Measurements from ENCODE around the gene PRB2. TPM values are rescaled to one million over a fixed set of nuclear protein-coding genes. Genes with fewer than 3 reads are reported as not detected.

Gene PRB2
- total and polyA plus RNA-seq, 2 of the 4 experiments (the other 2 are of a cell fraction), result not detected

DNA sequence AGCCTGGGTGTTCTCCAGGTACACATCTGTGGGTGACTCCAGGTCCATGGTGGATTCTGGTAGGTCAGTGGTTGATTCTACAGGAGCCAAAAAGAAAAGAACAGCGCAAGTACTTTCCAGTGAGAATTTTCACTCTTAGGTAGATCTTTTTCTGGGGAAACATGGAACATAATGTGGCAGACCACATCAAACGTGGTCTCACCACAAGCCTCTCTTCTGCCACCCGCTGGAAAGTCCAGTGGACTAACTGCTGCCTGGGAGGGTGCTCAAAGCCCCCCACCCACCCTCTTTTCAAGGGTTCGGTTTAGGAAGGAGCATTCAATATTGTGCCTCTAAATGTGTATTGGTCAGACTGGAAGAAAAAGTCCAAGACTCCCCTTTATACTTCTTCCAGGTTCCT, 36.1 kb upstream of the PRB2 start:
- Histone ChIP-seq H3K56ac (ENCODE audit: extremely low read depth, insufficient read depth, low read length) (no peak overlapping the region), H3K9me1 (ENCODE audit: insufficient read depth, low read length) (no peaks in the 10 kb centered on the region), H3K23ac (ENCODE audit: low read depth, low read length) (no peak overlapping the region), H2AFZ (replicated peaks; ENCODE audit: low read length, poor library complexity) (no peak overlapping the region), H3K27ac (ENCODE audit: insufficient read depth, low read length) (no peak overlapping the region), H3K4me2 (ENCODE audit: low read depth, low read length) (no peak overlapping the region), H3K9me3 (ENCODE audit: control insufficient read depth, insufficient read depth, low read length) (peaks cover 2% of the 10 kb centered on the region; the same call in 1 of the 2 replicates), H2AK9ac (replicated peaks; ENCODE audit: low read depth, low read length, poor library complexity) (no peak overlapping the region), H2BK15ac (ENCODE audit: low read depth, low read length) (no peak overlapping the region), H3K27me3 (ENCODE audit: control insufficient read depth, insufficient read depth, low read length) (no peaks in the 10 kb centered on the region), H2BK5ac (ENCODE audit: low read depth, low read length, poor library complexity, severe bottlenecking) (no peak overlapping the region), H4K91ac (ENCODE audit: insufficient read depth, low read depth, low read length) (no peak overlapping the region), H3K9ac (ENCODE audit: low read depth, low read length) (no peak overlapping the region), H3K79me1 (ENCODE audit: low read depth in 1 of 2, low read length in 2 of 2) (no peaks in the 10 kb centered on the region), H4K8ac (ENCODE audit: low read depth in 2 of 2, low read length in 2 of 2) (no peak overlapping the region), H3K4me1 (ENCODE audit: control insufficient read depth, insufficient read depth, low read length) (no peaks in the 10 kb centered on the region), H2AK5ac (ENCODE audit: low read depth, low read length) (no peak overlapping the region), H3K4me3 (ENCODE audit: insufficient read depth, low read depth, low read length) (no peak overlapping the region), H3K4ac (ENCODE audit: low read depth, low read length) (no peak overlapping the region), H4K5ac (ENCODE audit: low read depth, low read length) (no peak overlapping the region), H3K14ac (replicated peaks; ENCODE audit: low read depth, low read length) (no peak overlapping the region), H4K20me1 (ENCODE audit: insufficient read depth, low read length) (no peaks in the 10 kb centered on the region), H2BK20ac (ENCODE audit: low read depth, low read length) (no peak overlapping the region), H3K18ac (ENCODE audit: low read depth, low read length) (no peak overlapping the region), H2BK120ac (ENCODE audit: low read depth, low read length) (no peak overlapping the region), H3K36me3 (ENCODE audit: control insufficient read depth, insufficient read depth, low read length) (no peaks in the 10 kb centered on the region)
- POLR2A ChIA-PET (ENCODE audit: unreplicated experiment), result no interaction called here
- intact Hi-C loops (cut with micrococcal nuclease), result no loop called here
- DNase-seq (no peak), ATAC-seq (ENCODE audit: low read depth) (no peak)
- WGBS, 2 experiments (ENCODE audit: extremely low coverage in 2 of 2, insufficient read length in 1 of 2), result no CpG with 5 or more reads among the region's 4 CpGs
- in situ Hi-C loops (cut with MboI; ENCODE audit: low sequenced_read_pairs), result no loop called here
- no peak for TF ChIP-seq MXI1 (IDR thresholded peaks at IDR 0.05; ENCODE audit: borderline replicate concordance, low read depth, low read length)
- no peak for TF ChIP-seq CTCF (conservative IDR thresholded peaks at IDR 0.05; ENCODE audit: low read depth, low read length)
- TF ChIP-seq RFX5 (IDR thresholded peaks at IDR 0.05; ENCODE audit: low read depth, low read length), result no peak
- no peak for TF ChIP-seq CEBPB (IDR thresholded peaks at IDR 0.05; ENCODE audit: low read depth, low read length)
- TF ChIP-seq, protein P1, sequence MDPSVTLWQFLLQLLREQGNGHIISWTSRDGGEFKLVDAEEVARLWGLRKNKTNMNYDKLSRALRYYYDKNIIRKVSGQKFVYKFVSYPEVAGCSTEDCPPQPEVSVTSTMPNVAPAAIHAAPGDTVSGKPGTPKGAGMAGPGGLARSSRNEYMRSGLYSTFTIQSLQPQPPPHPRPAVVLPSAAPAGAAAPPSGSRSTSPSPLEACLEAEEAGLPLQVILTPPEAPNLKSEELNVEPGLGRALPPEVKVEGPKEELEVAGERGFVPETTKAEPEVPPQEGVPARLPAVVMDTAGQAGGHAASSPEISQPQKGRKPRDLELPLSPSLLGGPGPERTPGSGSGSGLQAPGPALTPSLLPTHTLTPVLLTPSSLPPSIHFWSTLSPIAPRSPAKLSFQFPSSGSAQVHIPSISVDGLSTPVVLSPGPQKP (IDR thresholded peaks at IDR 0.05; ENCODE audit: borderline replicate concordance, low read depth, low read length), result no peak
- CTCF ChIA-PET, result no interaction called here
- dilution Hi-C loops (cut with HindIII; ENCODE audit: low sequenced_read_pairs, unreplicated experiment), result no loop called here
- no TSS peak for BruUV-seq (replicated peaks)
